ENCODE measurements around the gene METTL22. TPM values are rescaled to one million over a fixed set of nuclear protein-coding genes. Genes with fewer than 3 reads are reported as not detected.

The METTL22 gene
- total and polyA plus RNA-seq, 8 donors, result 8.8 to 186 (median 23.4) TPM

GRCh38 chr16:8620535-8620934 lies 963 bp upstream of the METTL22 start:
- Histone ChIP-seq H3K4me1 (peaks cover 7 to 33% (median 25%) of the 10 kb centered on the region in 4 donors), H3K27me3 (peaks cover 0 to 8% (median 0%) of the 10 kb centered on the region in 3 donors), H3K9me3 (no peaks in the 10 kb centered on the region), H3K36me3 (peaks cover 4 to 17% (median 9%) of the 10 kb centered on the region in 4 donors), H3K4me3 (no peak overlapping the region), H3K27ac (no peak overlapping the region)
- no peak for DNase-seq
- intact Hi-C loops (cut with DNase I; ENCODE audit: low total_unique reads), result no loop called here
- TF ChIP-seq POLR2AphosphoS5 (IDR thresholded peaks at IDR 0.05) (no peak), CTCF (IDR thresholded peaks at IDR 0.05) (no peak), POLR2A (IDR thresholded peaks at IDR 0.05) (no peak), EP300 (IDR thresholded peaks at IDR 0.05) (no peak)
- 58 to 79% (median 66%) methylated on average over 6 of the region's 6 CpGs for WGBS, 5 donors

GRCh38 chr16:8621222-8621571 lies 301 bp upstream of the METTL22 start:
- no peak for DNase-seq
- Histone ChIP-seq H3K4me3 (peak overlapping the region; percentile 75 to 97 (median 88)), H3K4me1 (peaks cover 7 to 33% (median 25%) of the 10 kb centered on the region in 4 donors), H3K9me3 (no peaks in the 10 kb centered on the region), H3K36me3 (peaks cover 10 to 23% (median 15%) of the 10 kb centered on the region in 4 donors), H3K27ac (peak overlapping the region in 4 of 5 donors; percentile 81 to 92 (median 88)), H3K27me3 (peaks cover 0 to 8% (median 0%) of the 10 kb centered on the region in 3 donors)
- no peak for TF ChIP-seq EP300 (IDR thresholded peaks at IDR 0.05)
- no peak for TF ChIP-seq POLR2AphosphoS5 (IDR thresholded peaks at IDR 0.05)
- no peak for TF ChIP-seq POLR2A (IDR thresholded peaks at IDR 0.05)
- no peak for TF ChIP-seq CTCF (IDR thresholded peaks at IDR 0.05)
- intact Hi-C loops (cut with DNase I; ENCODE audit: low total_unique reads), result no loop called here
- WGBS, 5 donors, result 16 to 28% (median 19%) methylated on average over 9 to 12 of the region's 12 CpGs

- H3K4me3 ChIP-seq, result peak overlapping the region; percentile 75 to 97 (median 88)
- H3K27ac ChIP-seq, result peak overlapping the region in 3 of 5 donors; percentile 88 to 92 (median 88)
- H3K9me3 ChIP-seq, result no peaks in the 10 kb centered on the region
- TF ChIP-seq POLR2AphosphoS5 (IDR thresholded peaks at IDR 0.05) (no peak), POLR2A (IDR thresholded peaks at IDR 0.05) (no peak), EP300 (IDR thresholded peaks at IDR 0.05) (no peak), CTCF (IDR thresholded peaks at IDR 0.05) (no peak)
- H3K4me1 ChIP-seq, result peaks cover 7 to 33% (median 25%) of the 10 kb centered on the region in 4 donors
- H3K36me3 ChIP-seq, result peaks cover 20 to 34% (median 26%) of the 10 kb centered on the region in 4 donors
- no peak for DNase-seq
- 1 to 5% (median 4%) methylated on average over 4 of the region's 4 CpGs for WGBS, 5 donors
- H3K27me3 ChIP-seq, result peaks cover 0 to 8% (median 0%) of the 10 kb centered on the region in 3 donors
- intact Hi-C loops (cut with DNase I; ENCODE audit: low total_unique reads), result no loop called here
Measured at GRCh38 chr16:8622315-8622656, 788 bp downstream of the METTL22 start.

- DNase-seq, result no peak
- Histone ChIP-seq H3K27ac (no peak overlapping the region), H3K27me3 (peaks cover 0 to 8% (median 0%) of the 10 kb centered on the region in 3 donors), H3K4me1 (peaks cover 7 to 33% (median 25%) of the 10 kb centered on the region in 4 donors), H3K36me3 (peaks cover 30 to 48% (median 40%) of the 10 kb centered on the region in 4 donors), H3K4me3 (no peak overlapping the region), H3K9me3 (no peaks in the 10 kb centered on the region)
- intact Hi-C loops (cut with DNase I; ENCODE audit: low total_unique reads), result no loop called here
- no peak for TF ChIP-seq POLR2A (IDR thresholded peaks at IDR 0.05)
- no peak for TF ChIP-seq POLR2AphosphoS5 (IDR thresholded peaks at IDR 0.05)
- TF ChIP-seq CTCF (IDR thresholded peaks at IDR 0.05), result no peak
- TF ChIP-seq EP300 (IDR thresholded peaks at IDR 0.05), result no peak
Measured at GRCh38 chr16:8623634-8624033, 2.1 kb downstream of the METTL22 start.
